PC-3 (cell line): ENCODE results near the gene MYO10.

Experiments
- EZH2 ChIP-seq: fragments of 300-600 bp; sonication (generic); IDR thresholded peaks from one replicate; pipeline ENCODE4 v1.6.1; 2017; ENCODE audit warnings: antibody characterized with exemption, mild to moderate bottlenecking, low read length; ENCODE audit not compliant: unreplicated experiment
- TF ChIP-seq, protein P1 (sequence below): fragments of 300-600 bp; sonication (generic); conservative IDR thresholded peaks from 2 replicates; pipeline ENCODE4 v1.5.1; 2017; ENCODE audit warnings: antibody characterized with exemption, low read depth, mild to moderate bottlenecking, low read length

DNA sequence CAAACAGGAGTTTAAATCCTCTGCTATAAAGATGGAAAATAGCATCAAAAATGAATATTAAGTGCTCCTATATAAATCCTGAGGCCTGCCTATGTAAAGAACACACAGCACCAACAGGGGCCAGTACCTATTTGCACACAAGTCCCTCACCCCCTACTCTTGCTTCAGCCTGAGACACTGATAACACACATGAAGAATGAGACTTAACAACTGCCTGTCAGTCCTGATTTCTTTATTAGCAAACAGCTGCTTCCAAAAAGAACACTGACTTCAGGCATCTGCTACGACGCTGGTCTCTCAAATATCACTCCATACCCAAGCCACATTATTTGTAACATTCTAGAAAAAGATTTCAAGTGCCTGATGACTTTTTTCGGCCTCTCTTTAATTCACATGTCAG lies 55.5 kb downstream of the MYO10 start:
- TF ChIP-seq, protein P1, sequence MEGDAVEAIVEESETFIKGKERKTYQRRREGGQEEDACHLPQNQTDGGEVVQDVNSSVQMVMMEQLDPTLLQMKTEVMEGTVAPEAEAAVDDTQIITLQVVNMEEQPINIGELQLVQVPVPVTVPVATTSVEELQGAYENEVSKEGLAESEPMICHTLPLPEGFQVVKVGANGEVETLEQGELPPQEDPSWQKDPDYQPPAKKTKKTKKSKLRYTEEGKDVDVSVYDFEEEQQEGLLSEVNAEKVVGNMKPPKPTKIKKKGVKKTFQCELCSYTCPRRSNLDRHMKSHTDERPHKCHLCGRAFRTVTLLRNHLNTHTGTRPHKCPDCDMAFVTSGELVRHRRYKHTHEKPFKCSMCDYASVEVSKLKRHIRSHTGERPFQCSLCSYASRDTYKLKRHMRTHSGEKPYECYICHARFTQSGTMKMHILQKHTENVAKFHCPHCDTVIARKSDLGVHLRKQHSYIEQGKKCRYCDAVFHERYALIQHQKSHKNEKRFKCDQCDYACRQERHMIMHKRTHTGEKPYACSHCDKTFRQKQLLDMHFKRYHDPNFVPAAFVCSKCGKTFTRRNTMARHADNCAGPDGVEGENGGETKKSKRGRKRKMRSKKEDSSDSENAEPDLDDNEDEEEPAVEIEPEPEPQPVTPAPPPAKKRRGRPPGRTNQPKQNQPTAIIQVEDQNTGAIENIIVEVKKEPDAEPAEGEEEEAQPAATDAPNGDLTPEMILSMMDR = no peak
- TF ChIP-seq EZH2 = no peak
